CD14-positive monocyte (primary cell): Measurements from ENCODE around the gene APOC4. TPM values are rescaled to one million over a fixed set of nuclear protein-coding genes. Genes with fewer than 3 reads are reported as not detected.

ENCODE experiments used
- DNase-seq, 3 donors: peaks; one replicate each; pipeline ENCODE4 v3.0.0-alpha.2; 2011 to 2022
- H2AFZ ChIP-seq: 2 replicates; pipeline ENCODE4 v1.6.0; 2012; ENCODE audit warnings: mild to moderate bottlenecking, low read depth, low read length, inconsistent platforms; ENCODE audit not compliant: insufficient read depth, poor library complexity, severe bottlenecking
- H3K27ac ChIP-seq, 2 donors: 1 replicate in 1 of 2; 2 replicates in 1 of 2; pipeline ENCODE4 v1.5.1; 2012 to 2013; ENCODE audit warnings: low read length in 2 of 2, control low read depth in 1 of 2, inconsistent platforms in 1 of 2, low read depth in 1 of 2, mild to moderate bottlenecking in 1 of 2
- H3K27me3 ChIP-seq, 2 donors: one replicate each; pipeline versions ENCODE4 v1.6.0 to v1.6.1; 2011 to 2013; ENCODE audit warnings: low read length in 2 of 2; ENCODE audit not compliant: control insufficient read depth in 2 of 2, insufficient read depth in 2 of 2
- H3K36me3 ChIP-seq, 2 donors: replicated peaks in 1 of 2; 1 replicate in 1 of 2; 2 replicates in 1 of 2; pipeline versions ENCODE4 v1.5.1 to v1.6.1; 2012 to 2013; ENCODE audit warnings: low read length in 2 of 2, control low read depth in 1 of 2, inconsistent platforms in 1 of 2, mild to moderate bottlenecking in 1 of 2; ENCODE audit not compliant: insufficient read depth in 2 of 2, control insufficient read depth in 1 of 2
- H3K4me1 ChIP-seq, 2 donors: 1 replicate in 1 of 2; 2 replicates in 1 of 2; pipeline versions ENCODE4 v1.5.1 to v1.6.1; 2012 to 2013; ENCODE audit warnings: low read length in 2 of 2, control low read depth in 1 of 2, inconsistent platforms in 1 of 2, mild to moderate bottlenecking in 1 of 2, moderate library complexity in 1 of 2; ENCODE audit not compliant: insufficient read depth in 2 of 2, control insufficient read depth in 1 of 2
- H3K4me2 ChIP-seq: replicated peaks from 2 replicates; pipeline ENCODE3; 2012; ENCODE audit warnings: low read length, moderate library complexity, mild to moderate bottlenecking; ENCODE audit not compliant: poor library complexity, severe bottlenecking; ENCODE audit errors: extremely low read depth
- H3K4me3 ChIP-seq, 3 experiments: fragments of 200-600 bp in 1 of 3; sonication (generic) in 1 of 3; replicated peaks in 1 of 3; 1 replicate in 2 of 3; 2 replicates in 1 of 3; pipeline ENCODE4 v1.5.1; 2011 to 2013; ENCODE audit warnings: low read length in 3 of 3, mild to moderate bottlenecking in 3 of 3, control low read depth in 2 of 3, low read depth in 2 of 3, inconsistent platforms in 1 of 3, moderate library complexity in 1 of 3
- H3K79me2 ChIP-seq: 2 replicates; pipeline ENCODE4 v1.6.0; 2012; ENCODE audit warnings: mild to moderate bottlenecking, control low read depth, inconsistent platforms, low read length, moderate library complexity; ENCODE audit not compliant: insufficient read depth
- H3K9ac ChIP-seq: 2 replicates; pipeline ENCODE4 v1.6.0; 2017; ENCODE audit warnings: low read length, mild to moderate bottlenecking; ENCODE audit not compliant: insufficient read depth, poor library complexity, severe bottlenecking
- H3K9me3 ChIP-seq, 2 donors: replicated peaks in 1 of 2; 1 replicate in 1 of 2; 2 replicates in 1 of 2; pipeline versions ENCODE4 v1.5.1 to v1.6.1; 2012 to 2013; ENCODE audit warnings: low read length in 2 of 2, control low read depth in 1 of 2; ENCODE audit not compliant: control insufficient read depth in 1 of 2, insufficient read depth in 1 of 2
- H4K20me1 ChIP-seq: 2 replicates; pipeline ENCODE4 v1.6.0; 2012; ENCODE audit warnings: mild to moderate bottlenecking, low read length, control low read depth, moderate library complexity; ENCODE audit not compliant: insufficient read depth
- H3K27ac Mint-ChIP-seq, 7 donors: one replicate each; pipeline ENCODE4 v1.8.0; 2020; ENCODE audit warnings: mild to moderate bottlenecking in 7 of 7, mixed read lengths in 7 of 7, moderate library complexity in 6 of 7, inconsistent platforms in 2 of 7
- H3K27me3 Mint-ChIP-seq, 3 donors: one replicate each; pipeline ENCODE4 v1.8.0; 2021 to 2022; ENCODE audit warnings: low read depth in 3 of 3, mild to moderate bottlenecking in 3 of 3, mixed read lengths in 3 of 3, moderate library complexity in 3 of 3, inconsistent platforms in 1 of 3
- H3K36me3 Mint-ChIP-seq, 2 donors: one replicate each; pipeline ENCODE4 v1.8.0; 2020; ENCODE audit warnings: mixed read lengths in 2 of 2, inconsistent platforms in 1 of 2, mild to moderate bottlenecking in 1 of 2
- H3K4me1 Mint-ChIP-seq: one replicate; pipeline ENCODE4 v1.8.0; 2020; ENCODE audit warnings: mild to moderate bottlenecking, mixed read lengths
- H3K4me3 Mint-ChIP-seq, 2 donors: one replicate each; pipeline ENCODE4 v1.8.0; 2020; ENCODE audit warnings: mild to moderate bottlenecking in 2 of 2, mixed read lengths in 2 of 2, moderate library complexity in 1 of 2
- H3K9me3 Mint-ChIP-seq, 7 donors: one replicate each; pipeline ENCODE4 v1.8.0; 2020 to 2022; ENCODE audit warnings: mixed read lengths in 7 of 7, mild to moderate bottlenecking in 6 of 7, moderate library complexity in 6 of 7, inconsistent platforms in 2 of 7
- CTCF ChIP-seq: fragments of 200-600 bp; IDR thresholded peaks from one replicate; pipeline ENCODE4 v1.8.0; 2022; ENCODE audit warnings: antibody characterized with exemption, mild to moderate bottlenecking
- WGBS: methylation state at CpG from one replicate; pipeline ENCODE4 v1.1.5; 2013; ENCODE audit warnings: missing lambda C conversion rate; ENCODE audit not compliant: insufficient coverage; 5-methylcytosine and 5-hydroxymethylcytosine counted together
- intact Hi-C, 2 donors: fragments of 100-400 bp; cut with micrococcal nuclease; formaldehyde crosslinking; loops; one replicate each; pipeline versions ENCODE4 v1.15.0 to v1.15.1; 2023
- polyA plus RNA-seq, 3 donors: library from polyadenylated mRNA; depleted of rRNA in 1 of 3; unstranded in 2 of 3; stranded (reverse) in 1 of 3; fragments of 300-500 nt in 2 of 3; fragments of >200 nt in 1 of 3; fragmentation: Illumina TruSeq in 2 of 3; gene quantifications; 1 replicate in 2 of 3; 2 replicates in 1 of 3; pipeline ENCODE4 v1.2.3, GENCODE V29; 2012 to 2021

The APOC4 gene
- polyA plus RNA-seq, 3 donors: not detected

GRCh38 chr19:44905437-44906160 is 36.4 kb upstream of the APOC4 start, which contains the start of gene APOE:
Gene APOE, plus strand, starts transcription at chr19:44905796. Its CDS starts 829 bp downstream, at chr19:44906625.
- Histone ChIP-seq H4K20me1 (no peaks in the 10 kb centered on the region), H3K36me3 (peaks cover 19 to 25% of the 10 kb centered on the region in 2 donors), H3K27ac (no peak within 1 kb of the TSS), H3K27me3 (peaks cover 5 to 26% of the 10 kb centered on the region in 2 donors), H3K4me3 (no peak within 1 kb of the TSS), H3K9me3 (no peaks in the 10 kb centered on the region), H3K9ac (no peak within 1 kb of the TSS), H2AFZ (no peak within 1 kb of the TSS), H3K4me1 (peaks cover 0 to 11% of the 10 kb centered on the region in 2 donors), H3K4me2 (peak within 1 kb of the TSS; percentile 11), H3K79me2 (no peaks in the 10 kb centered on the region)
- no peak for TF ChIP-seq CTCF
- DNase-seq: no peak
- intact Hi-C loops: no loop called here
- H3K4me3 Mint-ChIP-seq: peak within 1 kb of the TSS; percentile 29 to 81
- peaks cover 21 to 24% of the 10 kb centered on the region in 2 donors for H3K36me3 Mint-ChIP-seq
- H3K27ac Mint-ChIP-seq: no peak within 1 kb of the TSS
- H3K9me3 Mint-ChIP-seq: peaks cover 0 to 9% (median 2%) of the 10 kb centered on the region in 7 donors
- peaks cover 27 to 36% (median 34%) of the 10 kb centered on the region in 3 donors for H3K27me3 Mint-ChIP-seq
- peaks cover 11% of the 10 kb centered on the region for H3K4me1 Mint-ChIP-seq
- WGBS: 0% methylated on average over 15 of the region's 20 CpGs

GRCh38 chr19:44907613-44908012 is 34.4 kb upstream of the APOC4 start:
- no peak overlapping the region for H3K27ac ChIP-seq
- H2AFZ ChIP-seq: no peak overlapping the region
- peaks cover 5 to 26% of the 10 kb centered on the region in 2 donors for H3K27me3 ChIP-seq
- H3K36me3 ChIP-seq: peaks cover 6% of the 10 kb centered on the region in 2 donors
- no peak overlapping the region for H3K4me2 ChIP-seq
- Mint-ChIP-seq H3K9me3 (peaks cover 0 to 9% (median 2%) of the 10 kb centered on the region in 7 donors), H3K27me3 (peaks cover 29 to 37% (median 37%) of the 10 kb centered on the region in 3 donors), H3K4me1 (peaks cover 23% of the 10 kb centered on the region), H3K36me3 (peaks cover 4 to 5% of the 10 kb centered on the region in 2 donors), H3K27ac (no peak overlapping the region), H3K4me3 (no peak overlapping the region)
- DNase-seq: no peak
- H3K9me3 ChIP-seq: no peaks in the 10 kb centered on the region
- peaks cover 10 to 18% of the 10 kb centered on the region in 2 donors for H3K4me1 ChIP-seq
- 97% methylated on average over 12 of the region's 12 CpGs for WGBS
- TF ChIP-seq CTCF: no peak
- H3K9ac ChIP-seq: peak overlapping the region; percentile 32
- intact Hi-C loops: no loop called here
- no peaks in the 10 kb centered on the region for H4K20me1 ChIP-seq
- H3K79me2 ChIP-seq: no peaks in the 10 kb centered on the region
- no peak overlapping the region for H3K4me3 ChIP-seq
